ENCODE results near the gene KIFAP3. TPM values are rescaled to one million over a fixed set of nuclear protein-coding genes. Genes with fewer than 3 reads are reported as not detected.

KIFAP3 gene
- total RNA-seq, 1 donor from 2014 or later = 15.1 TPM

GRCh38 chr1:169900571-169900970 lies 173.9 kb downstream of the KIFAP3 start:
- H3K4me3 Mint-ChIP-seq (ENCODE audit: low read depth) = no peak overlapping the region
- no peak for DNase-seq (ENCODE audit: low spot score)
- peaks cover 20% of the 10 kb centered on the region for H3K27me3 Mint-ChIP-seq (ENCODE audit: low read depth)
- peaks cover 16% of the 10 kb centered on the region for H3K4me1 Mint-ChIP-seq (ENCODE audit: low read depth)
- H3K9me3 Mint-ChIP-seq = no peaks in the 10 kb centered on the region
- intact Hi-C loops (cut with micrococcal nuclease) = no loop called here
- no peaks in the 10 kb centered on the region for H3K36me3 Mint-ChIP-seq (ENCODE audit: low read depth)
- no peak overlapping the region for H3K27ac Mint-ChIP-seq

DNA sequence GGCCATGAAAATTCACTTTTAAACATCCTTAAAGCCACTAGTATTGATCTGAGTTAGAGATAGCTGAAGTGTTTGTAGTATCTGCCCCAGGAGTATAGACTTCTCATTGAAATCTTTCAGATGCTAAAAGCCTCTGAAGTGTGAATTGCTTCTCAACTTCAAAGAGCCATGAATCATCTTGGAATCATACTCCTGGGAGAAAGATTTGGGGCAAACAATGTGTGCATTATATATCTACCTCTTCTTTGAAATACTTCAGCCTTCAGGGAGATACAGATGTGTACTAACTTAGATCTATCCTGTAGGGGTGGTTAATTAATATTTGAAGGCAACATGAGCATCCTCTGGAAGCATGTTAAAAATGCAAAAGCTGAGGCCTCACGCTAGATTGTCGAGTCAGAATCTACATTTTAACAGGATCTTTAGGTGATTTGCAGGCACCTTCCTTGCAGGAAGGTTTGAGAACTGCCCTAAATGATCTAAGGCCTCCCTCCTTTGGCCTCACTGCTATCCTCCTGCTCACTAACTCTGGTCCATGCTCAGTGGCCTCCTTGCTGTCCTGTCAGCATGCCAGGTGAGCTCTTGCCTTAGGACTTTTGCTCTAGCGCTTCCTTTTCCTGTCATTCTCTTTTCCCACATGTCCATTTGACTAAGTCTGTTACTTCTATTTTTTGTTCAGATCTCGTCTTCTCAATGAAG lies 174.8 kb downstream of the KIFAP3 start:
- H3K4me3 Mint-ChIP-seq (ENCODE audit: low read depth) = no peak overlapping the region
- H3K36me3 Mint-ChIP-seq (ENCODE audit: low read depth) = no peaks in the 10 kb centered on the region
- H3K27ac Mint-ChIP-seq = no peak overlapping the region
- peaks cover 18% of the 10 kb centered on the region for H3K4me1 Mint-ChIP-seq (ENCODE audit: low read depth)
- no peaks in the 10 kb centered on the region for H3K9me3 Mint-ChIP-seq
- peaks cover 20% of the 10 kb centered on the region for H3K27me3 Mint-ChIP-seq (ENCODE audit: low read depth)
- intact Hi-C loops (cut with micrococcal nuclease) = no loop called here
- no peak for DNase-seq (ENCODE audit: low spot score)

GRCh38 chr1:169896013-169896412 lies 178.5 kb downstream of the KIFAP3 start:
- no peaks in the 10 kb centered on the region for H3K9me3 Mint-ChIP-seq
- H3K36me3 Mint-ChIP-seq (ENCODE audit: low read depth) = no peaks in the 10 kb centered on the region
- DNase-seq (ENCODE audit: low spot score) = no peak
- H3K27me3 Mint-ChIP-seq (ENCODE audit: low read depth) = peaks cover 16% of the 10 kb centered on the region
- no peak overlapping the region for H3K27ac Mint-ChIP-seq
- H3K4me3 Mint-ChIP-seq (ENCODE audit: low read depth) = no peak overlapping the region
- peaks cover 32% of the 10 kb centered on the region for H3K4me1 Mint-ChIP-seq (ENCODE audit: low read depth)
- intact Hi-C loops (cut with micrococcal nuclease) = no loop called here

GRCh38 chr1:169894424-169895145 lies 179.9 kb downstream of the KIFAP3 start:
- intact Hi-C loops (cut with micrococcal nuclease) = loop anchor here (1.0 to 5.0 kb wide), 9 partner anchors 14 to 847 kb away; partner anchors contain the start of genes BLZF1, F5, GORAB and KIFAP3
- peak overlapping the region; percentile 98 for H3K27ac Mint-ChIP-seq
- H3K36me3 Mint-ChIP-seq (ENCODE audit: low read depth) = peaks cover under 1% of the 10 kb centered on the region
- H3K4me3 Mint-ChIP-seq (ENCODE audit: low read depth) = peak overlapping the region; percentile 86
- no peaks in the 10 kb centered on the region for H3K9me3 Mint-ChIP-seq
- peaks cover 11% of the 10 kb centered on the region for H3K27me3 Mint-ChIP-seq (ENCODE audit: low read depth)
- no peak for DNase-seq (ENCODE audit: low spot score)
- H3K4me1 Mint-ChIP-seq (ENCODE audit: low read depth) = peaks cover 42% of the 10 kb centered on the region

GRCh38 chr1:169893645-169894423 lies 180.7 kb downstream of the KIFAP3 start, which contains the start of gene SCYL3:
TSS of gene SCYL3 (minus strand) at chr1:169893896. CDS start at chr1:169888840, 5,056 bp downstream.
- Mint-ChIP-seq H3K4me3 (ENCODE audit: low read depth) (peak within 1 kb of the TSS; percentile 86), H3K27me3 (ENCODE audit: low read depth) (peaks cover 9% of the 10 kb centered on the region), H3K9me3 (no peaks in the 10 kb centered on the region), H3K36me3 (ENCODE audit: low read depth) (peaks cover 5% of the 10 kb centered on the region), H3K4me1 (ENCODE audit: low read depth) (peaks cover 47% of the 10 kb centered on the region), H3K27ac (peak within 1 kb of the TSS; percentile 98)
- DNase-seq (ENCODE audit: low spot score) = peak; percentile 89
- intact Hi-C loops (cut with micrococcal nuclease) = loop anchor here (1.0 to 5.0 kb wide), 10 partner anchors 15 to 847 kb away; partner anchors contain the start of genes BLZF1, F5, GORAB and KIFAP3

GRCh38 chr1:169892927-169893644 lies 181.4 kb downstream of the KIFAP3 start:
- Mint-ChIP-seq H3K9me3 (no peaks in the 10 kb centered on the region), H3K27ac (peak overlapping the region; percentile 92), H3K27me3 (ENCODE audit: low read depth) (peaks cover 6% of the 10 kb centered on the region), H3K4me3 (ENCODE audit: low read depth) (peak overlapping the region; percentile 86), H3K4me1 (ENCODE audit: low read depth) (peaks cover 52% of the 10 kb centered on the region), H3K36me3 (ENCODE audit: low read depth) (peaks cover 12% of the 10 kb centered on the region)
- intact Hi-C loops (cut with micrococcal nuclease) = loop anchor here (1.0 to 5.0 kb wide), 7 partner anchors 98 to 846 kb away; partner anchors contain the start of genes BLZF1, F5, GORAB and NME7
- DNase-seq (ENCODE audit: low spot score) = no peak

DNA sequence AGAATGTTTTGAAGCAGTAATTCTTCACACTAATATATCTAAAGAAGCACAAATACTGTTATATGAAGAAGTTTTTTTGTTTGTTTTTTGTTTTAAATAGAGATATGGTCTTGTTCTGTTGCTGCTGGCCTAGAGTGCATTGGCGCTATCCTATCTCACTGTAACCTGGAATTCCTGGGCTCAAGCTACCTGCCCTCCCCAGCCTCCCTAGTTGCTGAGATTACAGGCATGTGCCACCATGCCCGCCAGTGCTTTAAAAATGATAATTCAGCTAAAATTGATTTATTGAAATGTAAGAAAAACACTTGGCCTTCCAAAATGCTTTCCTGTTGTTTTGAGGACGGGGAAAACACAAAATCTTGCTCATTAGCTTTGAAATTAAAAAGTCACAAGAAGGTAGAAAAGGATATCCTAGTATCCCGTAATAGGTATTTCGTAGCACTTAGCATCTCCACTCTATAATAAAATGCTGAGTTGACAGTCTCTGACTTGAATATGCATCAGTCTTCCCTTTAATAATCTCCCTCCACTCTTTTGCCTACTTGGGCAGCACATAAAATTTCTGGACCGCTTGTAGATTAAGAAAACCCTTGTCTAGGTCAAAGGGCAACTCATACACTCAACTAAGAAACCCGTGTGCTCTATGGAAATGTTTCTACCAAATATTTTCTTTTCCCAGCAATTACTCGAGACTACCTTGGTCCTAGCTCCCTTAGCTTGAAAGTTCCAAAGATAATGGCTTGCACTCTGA lies 182.1 kb downstream of the KIFAP3 start:
- Mint-ChIP-seq H3K27me3 (ENCODE audit: low read depth) (peaks cover 2% of the 10 kb centered on the region), H3K4me3 (ENCODE audit: low read depth) (peak overlapping the region; percentile 86), H3K36me3 (ENCODE audit: low read depth) (peaks cover 14% of the 10 kb centered on the region), H3K9me3 (no peaks in the 10 kb centered on the region), H3K27ac (peak overlapping the region; percentile 92), H3K4me1 (ENCODE audit: low read depth) (peaks cover 50% of the 10 kb centered on the region)
- intact Hi-C loops (cut with micrococcal nuclease) = loop anchor here (5.0 kb wide), 6 partner anchors 200 to 845 kb away; partner anchors contain the start of genes BLZF1, F5, GORAB and NME7
- DNase-seq (ENCODE audit: low spot score) = no peak

DNA sequence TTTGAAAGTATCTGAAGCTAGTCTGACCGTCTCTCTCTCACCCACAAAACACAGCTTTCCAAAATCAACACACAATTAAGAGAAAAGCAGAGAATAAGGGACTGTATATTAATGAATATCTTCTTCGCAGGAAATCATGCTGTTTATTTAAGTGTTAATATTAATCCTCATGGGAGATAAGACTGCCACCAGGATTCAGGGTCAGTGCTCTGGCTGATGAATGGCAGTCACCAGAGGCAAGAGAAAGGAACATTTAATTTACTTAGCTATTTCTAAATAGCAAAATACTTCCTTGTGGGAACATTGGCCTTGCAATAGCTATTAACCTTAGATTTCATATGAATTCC lies 183.0 kb downstream of the KIFAP3 start:
- intact Hi-C loops (cut with micrococcal nuclease) = loop anchor here (5.0 kb wide), 6 partner anchors 199 to 844 kb away; partner anchors contain the start of genes BLZF1, F5, GORAB and NME7
- Mint-ChIP-seq H3K4me3 (ENCODE audit: low read depth) (peak overlapping the region; percentile 61), H3K4me1 (ENCODE audit: low read depth) (peaks cover 50% of the 10 kb centered on the region), H3K27me3 (ENCODE audit: low read depth) (no peaks in the 10 kb centered on the region), H3K36me3 (ENCODE audit: low read depth) (peaks cover 20% of the 10 kb centered on the region), H3K27ac (peak overlapping the region; percentile 92), H3K9me3 (no peaks in the 10 kb centered on the region)
- no peak for DNase-seq (ENCODE audit: low spot score)

GRCh38 chr1:169890761-169891538 lies 183.5 kb downstream of the KIFAP3 start:
- peak; percentile 42 for DNase-seq (ENCODE audit: low spot score)
- Mint-ChIP-seq H3K4me1 (ENCODE audit: low read depth) (peaks cover 48% of the 10 kb centered on the region), H3K36me3 (ENCODE audit: low read depth) (peaks cover 24% of the 10 kb centered on the region), H3K27me3 (ENCODE audit: low read depth) (no peaks in the 10 kb centered on the region), H3K4me3 (ENCODE audit: low read depth) (peak overlapping the region; percentile 61), H3K27ac (peak overlapping the region; percentile 92), H3K9me3 (no peaks in the 10 kb centered on the region)
- intact Hi-C loops (cut with micrococcal nuclease) = loop anchor here (5.0 kb wide), 6 partner anchors 199 to 844 kb away; partner anchors contain the start of genes BLZF1, F5, GORAB and NME7

DNA sequence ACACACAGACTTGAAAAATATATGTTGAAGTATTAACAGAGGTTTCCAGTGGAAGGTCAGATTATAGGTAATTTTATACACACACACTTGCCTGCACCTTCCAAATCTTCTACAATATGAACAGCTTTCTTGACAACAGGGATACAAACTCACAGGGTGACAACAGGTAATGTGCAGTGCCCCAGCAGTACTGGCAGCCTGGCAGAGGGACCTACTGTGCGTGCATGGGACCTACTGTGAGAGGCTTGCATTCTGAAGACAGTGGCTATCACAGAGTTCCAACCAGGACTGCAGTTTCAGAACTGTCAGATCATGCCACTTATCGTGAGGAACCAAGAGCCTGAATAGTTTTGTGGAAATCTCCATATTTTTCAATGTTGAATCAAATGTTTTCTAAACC lies 184.6 kb downstream of the KIFAP3 start:
- intact Hi-C loops (cut with micrococcal nuclease) = loop anchor here (5.0 kb wide), 6 partner anchors 198 to 843 kb away; partner anchors contain the start of genes BLZF1, F5, GORAB and NME7
- Mint-ChIP-seq H3K4me1 (ENCODE audit: low read depth) (peaks cover 52% of the 10 kb centered on the region), H3K27me3 (ENCODE audit: low read depth) (no peaks in the 10 kb centered on the region), H3K9me3 (no peaks in the 10 kb centered on the region), H3K4me3 (ENCODE audit: low read depth) (no peak overlapping the region), H3K27ac (no peak overlapping the region), H3K36me3 (ENCODE audit: low read depth) (peaks cover 31% of the 10 kb centered on the region)
- no peak for DNase-seq (ENCODE audit: low spot score)

- H3K27me3 Mint-ChIP-seq (ENCODE audit: low read depth) = no peaks in the 10 kb centered on the region
- H3K4me3 Mint-ChIP-seq (ENCODE audit: low read depth) = no peak overlapping the region
- peaks cover 42% of the 10 kb centered on the region for H3K36me3 Mint-ChIP-seq (ENCODE audit: low read depth)
- no peaks in the 10 kb centered on the region for H3K9me3 Mint-ChIP-seq
- H3K4me1 Mint-ChIP-seq (ENCODE audit: low read depth) = peaks cover 43% of the 10 kb centered on the region
- intact Hi-C loops (cut with micrococcal nuclease) = no loop called here
- H3K27ac Mint-ChIP-seq = no peak overlapping the region
- DNase-seq (ENCODE audit: low spot score) = no peak
Measured at GRCh38 chr1:169886931-169887330, 187.6 kb downstream of the KIFAP3 start.
